H9 (cell line): Measurements from ENCODE around the gene LTBP2. TPM values are rescaled to one million over a fixed set of nuclear protein-coding genes. Genes with fewer than 3 reads are reported as not detected.

ENCODE experiments used
- DNase-seq: peaks from one replicate; pipeline ENCODE4 v3.0.0-alpha.2; 2017
- H2AFZ ChIP-seq: one replicate; pipeline ENCODE4 v1.6.1; 2013; ENCODE audit warnings: mild to moderate bottlenecking, low read length, control low read depth, moderate library complexity
- H2AK5ac ChIP-seq: 2 replicates; pipeline ENCODE4 v1.6.1; 2013; ENCODE audit warnings: low read length, control low read depth, mixed read lengths; ENCODE audit not compliant: insufficient read length
- H2BK120ac ChIP-seq: one replicate; pipeline ENCODE4 v1.6.1; 2013; ENCODE audit warnings: low read depth, mild to moderate bottlenecking, low read length, control low read depth, inconsistent platforms; ENCODE audit not compliant: poor library complexity, severe bottlenecking
- H2BK12ac ChIP-seq: 2 replicates; pipeline ENCODE4 v1.6.1; 2013; ENCODE audit warnings: low read length, control low read depth, mixed read lengths, low read depth; ENCODE audit not compliant: insufficient read length
- H2BK15ac ChIP-seq: 2 replicates; pipeline ENCODE4 v1.6.1; 2013; ENCODE audit warnings: low read depth, low read length, control low read depth
- H2BK20ac ChIP-seq: one replicate; pipeline ENCODE4 v1.6.1; 2013; ENCODE audit warnings: low read depth, mild to moderate bottlenecking, low read length, control low read depth, inconsistent platforms; ENCODE audit not compliant: poor library complexity, severe bottlenecking
- H2BK5ac ChIP-seq: 2 replicates; pipeline ENCODE4 v1.6.1; 2013; ENCODE audit warnings: low read length, control low read depth, mixed read lengths; ENCODE audit not compliant: insufficient read length
- H3K14ac ChIP-seq: 2 replicates; pipeline ENCODE4 v1.6.1; 2013; ENCODE audit warnings: low read length, control low read depth; ENCODE audit not compliant: insufficient read depth
- H3K18ac ChIP-seq: 2 replicates; pipeline ENCODE4 v1.6.1; 2013; ENCODE audit warnings: low read depth, mild to moderate bottlenecking, mixed read lengths, low read length, control low read depth; ENCODE audit not compliant: insufficient read length
- H3K23ac ChIP-seq: 2 replicates; pipeline ENCODE4 v1.6.1; 2013; ENCODE audit warnings: low read length, control low read depth, mixed read lengths, low read depth; ENCODE audit not compliant: insufficient read length
- H3K23me2 ChIP-seq: 2 replicates; pipeline ENCODE4 v1.6.1; 2013; ENCODE audit warnings: low read depth, mild to moderate bottlenecking, mixed read lengths, low read length, control low read depth; ENCODE audit not compliant: insufficient read length, poor library complexity, severe bottlenecking
- H3K27ac ChIP-seq: 2 replicates; pipeline ENCODE4 v1.5.1; 2013; ENCODE audit warnings: low read length, control low read depth, mixed read lengths, low read depth; ENCODE audit not compliant: insufficient read length
- H3K27me3 ChIP-seq: 2 replicates; pipeline ENCODE4 v1.6.1; 2013; ENCODE audit warnings: low read length, control low read depth, inconsistent platforms; ENCODE audit not compliant: insufficient read depth
- H3K4ac ChIP-seq: 2 replicates; pipeline ENCODE4 v1.6.1; 2013; ENCODE audit warnings: low read depth, mild to moderate bottlenecking, control low read depth, inconsistent platforms, low read length, moderate library complexity
- H3K4me1 ChIP-seq: 2 replicates; pipeline ENCODE4 v1.6.1; 2013; ENCODE audit warnings: low read length, control low read depth, inconsistent platforms; ENCODE audit not compliant: insufficient read depth
- H3K4me2 ChIP-seq: 2 replicates; pipeline ENCODE4 v1.6.1; 2013; ENCODE audit warnings: low read length, control low read depth, mixed read lengths; ENCODE audit not compliant: insufficient read length, insufficient read depth
- H3K56ac ChIP-seq: 2 replicates; pipeline ENCODE4 v1.6.1; 2013; ENCODE audit warnings: low read depth, mild to moderate bottlenecking, mixed read lengths, low read length, control low read depth; ENCODE audit not compliant: insufficient read length
- H3K79me1 ChIP-seq: 2 replicates; pipeline ENCODE4 v1.6.1; 2013; ENCODE audit warnings: low read depth, mild to moderate bottlenecking, moderate library complexity, low read length, control low read depth, inconsistent platforms; ENCODE audit not compliant: insufficient read depth, poor library complexity, severe bottlenecking
- H3K79me2 ChIP-seq: 2 replicates; pipeline ENCODE4 v1.6.1; 2013; ENCODE audit warnings: low read length, control low read depth, inconsistent platforms; ENCODE audit not compliant: insufficient read depth
- H3K9ac ChIP-seq: 2 replicates; pipeline ENCODE4 v1.6.1; 2013; ENCODE audit warnings: low read length, control low read depth, mixed read lengths; ENCODE audit not compliant: insufficient read length; ENCODE audit errors: extremely low read depth
- H3K9me3 ChIP-seq: one replicate; pipeline ENCODE4 v1.6.1; 2013; ENCODE audit warnings: low read depth, low read length, inconsistent platforms; ENCODE audit not compliant: control insufficient read depth
- H3T11ph ChIP-seq: one replicate; pipeline ENCODE4 v1.6.1; 2013; ENCODE audit warnings: mild to moderate bottlenecking, low read length, control low read depth, inconsistent platforms
- H4K20me1 ChIP-seq: one replicate; pipeline ENCODE4 v1.6.1; 2013; ENCODE audit not compliant: control insufficient read depth, insufficient read length, insufficient read depth
- H4K5ac ChIP-seq: 2 replicates; pipeline ENCODE4 v1.6.1; 2013; ENCODE audit warnings: low read depth, mild to moderate bottlenecking, mixed read lengths, low read length, control low read depth; ENCODE audit not compliant: insufficient read length
- H4K8ac ChIP-seq: replicated peaks from 2 replicates; pipeline ENCODE4 v1.6.1; 2013; ENCODE audit warnings: low read length, control low read depth, mixed read lengths, low read depth; ENCODE audit not compliant: insufficient read length
- H4K91ac ChIP-seq: 2 replicates; pipeline ENCODE4 v1.6.1; 2013; ENCODE audit warnings: low read depth, mild to moderate bottlenecking, moderate library complexity, mixed read lengths, low read length, control low read depth; ENCODE audit not compliant: insufficient read length
- H3K27ac Mint-ChIP-seq, 3 experiments: 2 replicates in 2 of 3; 3 replicates in 1 of 3; pipeline ENCODE4 v1.8.0; 2020 to 2021; ENCODE audit warnings: mixed read lengths in 3 of 3, mild to moderate bottlenecking in 1 of 3, moderate library complexity in 1 of 3
- H3K27me3 Mint-ChIP-seq: 2 replicates; pipeline ENCODE4 v1.8.0; 2021; ENCODE audit warnings: low read depth, mild to moderate bottlenecking, moderate library complexity, mixed read lengths
- H3K36me3 Mint-ChIP-seq, 3 experiments: 2 replicates in 2 of 3; 3 replicates in 1 of 3; pipeline ENCODE4 v1.8.0; 2020 to 2021; ENCODE audit warnings: low read depth in 3 of 3, mixed read lengths in 3 of 3; ENCODE audit not compliant: insufficient read depth in 1 of 3
- H3K4me1 Mint-ChIP-seq, 2 experiments: 2 replicates each; pipeline ENCODE4 v1.8.0; 2020; ENCODE audit warnings: mixed read lengths in 2 of 2
- H3K4me3 Mint-ChIP-seq, 2 experiments: 2 replicates in 1 of 2; 3 replicates in 1 of 2; pipeline ENCODE4 v1.8.0; 2020 to 2021; ENCODE audit warnings: mild to moderate bottlenecking in 2 of 2, mixed read lengths in 2 of 2, moderate library complexity in 1 of 2
- H3K9me3 Mint-ChIP-seq, 2 experiments: 2 replicates in 1 of 2; 3 replicates in 1 of 2; pipeline ENCODE4 v1.8.0; 2020; ENCODE audit warnings: mild to moderate bottlenecking in 2 of 2, mixed read lengths in 2 of 2, moderate library complexity in 1 of 2
- WGBS: extraction: QIAGEN DNeasy Blood & Tissue Kit; methylation state at CpG from one replicate; pipeline ENCODE4 v1.1.7; 2013; ENCODE audit warnings: missing lambda C conversion rate, low lambda C conversion rate, mixed read lengths; ENCODE audit not compliant: insufficient read length; ENCODE audit errors: extremely low coverage; 5-methylcytosine and 5-hydroxymethylcytosine counted together
- total RNA-seq: library from RNA; stranded (reverse); gene quantifications from 2 replicates; pipeline ENCODE4 v1.2.1, GENCODE V29; 2021
- TF ChIP-seq, protein P1 (sequence below): fragments of 200-600 bp; sonication (generic); conservative IDR thresholded peaks from 3 replicates; pipeline ENCODE4 v1.8.0; 2021; ENCODE audit warnings: antibody characterized with exemption, mild to moderate bottlenecking

The LTBP2 gene
- total RNA-seq, 1 experiment from 2014 or later, result 0.77 TPM

GRCh38 chr14:74570696-74571095 lies 41.3 kb downstream of the LTBP2 start:
- no peak overlapping the region for H3K56ac ChIP-seq
- no peak overlapping the region for H4K5ac ChIP-seq
- no peak overlapping the region for H3T11ph ChIP-seq
- H3K4me2 ChIP-seq, result no peak overlapping the region
- Mint-ChIP-seq H3K4me3 (no peak overlapping the region), H3K27ac (no peak overlapping the region), H3K27me3 (no peaks in the 10 kb centered on the region; the same call in 1 of the 2 replicates), H3K9me3 (no peaks in the 10 kb centered on the region), H3K4me1 (peaks cover 25 to 41% of the 10 kb centered on the region in 2 experiments), H3K36me3 (no peaks in the 10 kb centered on the region)
- H3K14ac ChIP-seq, result no peak overlapping the region
- no peaks in the 10 kb centered on the region for H4K20me1 ChIP-seq
- H3K27me3 ChIP-seq, result no peaks in the 10 kb centered on the region
- H3K9ac ChIP-seq, result no peak overlapping the region
- H2BK15ac ChIP-seq, result no peak overlapping the region
- H4K91ac ChIP-seq, result no peak overlapping the region
- H2AFZ ChIP-seq, result no peak overlapping the region
- TF ChIP-seq, protein P1, sequence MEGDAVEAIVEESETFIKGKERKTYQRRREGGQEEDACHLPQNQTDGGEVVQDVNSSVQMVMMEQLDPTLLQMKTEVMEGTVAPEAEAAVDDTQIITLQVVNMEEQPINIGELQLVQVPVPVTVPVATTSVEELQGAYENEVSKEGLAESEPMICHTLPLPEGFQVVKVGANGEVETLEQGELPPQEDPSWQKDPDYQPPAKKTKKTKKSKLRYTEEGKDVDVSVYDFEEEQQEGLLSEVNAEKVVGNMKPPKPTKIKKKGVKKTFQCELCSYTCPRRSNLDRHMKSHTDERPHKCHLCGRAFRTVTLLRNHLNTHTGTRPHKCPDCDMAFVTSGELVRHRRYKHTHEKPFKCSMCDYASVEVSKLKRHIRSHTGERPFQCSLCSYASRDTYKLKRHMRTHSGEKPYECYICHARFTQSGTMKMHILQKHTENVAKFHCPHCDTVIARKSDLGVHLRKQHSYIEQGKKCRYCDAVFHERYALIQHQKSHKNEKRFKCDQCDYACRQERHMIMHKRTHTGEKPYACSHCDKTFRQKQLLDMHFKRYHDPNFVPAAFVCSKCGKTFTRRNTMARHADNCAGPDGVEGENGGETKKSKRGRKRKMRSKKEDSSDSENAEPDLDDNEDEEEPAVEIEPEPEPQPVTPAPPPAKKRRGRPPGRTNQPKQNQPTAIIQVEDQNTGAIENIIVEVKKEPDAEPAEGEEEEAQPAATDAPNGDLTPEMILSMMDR, result no peak
- H2BK12ac ChIP-seq, result no peak overlapping the region
- H3K18ac ChIP-seq, result no peak overlapping the region
- H3K4me1 ChIP-seq, result no peaks in the 10 kb centered on the region
- H4K8ac ChIP-seq, result no peak overlapping the region
- no peaks in the 10 kb centered on the region for H3K23me2 ChIP-seq
- no peak overlapping the region for H2BK5ac ChIP-seq
- no peak overlapping the region for H3K4ac ChIP-seq
- H3K9me3 ChIP-seq, result no peaks in the 10 kb centered on the region
- H2BK120ac ChIP-seq, result no peak overlapping the region
- no peak overlapping the region for H2AK5ac ChIP-seq
- no peaks in the 10 kb centered on the region for H3K79me2 ChIP-seq
- H3K79me1 ChIP-seq, result no peaks in the 10 kb centered on the region
- no peak overlapping the region for H3K23ac ChIP-seq
- no CpG with 5 or more reads among the region's 5 CpGs for WGBS
- DNase-seq, result no peak
- no peak overlapping the region for H3K27ac ChIP-seq
- H2BK20ac ChIP-seq, result no peak overlapping the region
